ENCODE data around the gene KCNQ1. TPM values are rescaled to one million over a fixed set of nuclear protein-coding genes. Genes with fewer than 3 reads are reported as not detected.

The KCNQ1 gene
- total RNA-seq, 2 donors from 2014 or later, result 38.9 to 46.1 TPM

DNA sequence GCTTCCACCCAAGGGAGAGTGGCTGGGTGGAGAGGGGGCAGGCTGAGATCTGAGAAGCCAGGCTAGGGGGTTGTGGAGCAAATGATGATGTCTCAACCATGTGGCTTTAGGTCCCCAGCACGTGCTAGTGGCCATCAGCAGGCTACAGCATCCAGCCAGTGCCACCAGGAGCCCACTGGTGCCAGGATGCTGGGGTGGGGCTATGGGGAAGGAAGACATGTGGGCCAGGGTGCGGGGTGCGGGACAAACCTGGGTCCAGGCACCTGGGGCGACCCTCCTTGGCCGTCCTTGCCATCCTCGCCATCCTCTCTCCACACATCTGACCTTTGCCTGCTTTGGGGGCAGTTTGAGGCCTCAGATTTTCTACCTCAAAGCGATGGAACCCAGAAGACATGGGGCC lies 104.3 kb downstream of the KCNQ1 start:
- TF ChIP-seq, protein P1, sequence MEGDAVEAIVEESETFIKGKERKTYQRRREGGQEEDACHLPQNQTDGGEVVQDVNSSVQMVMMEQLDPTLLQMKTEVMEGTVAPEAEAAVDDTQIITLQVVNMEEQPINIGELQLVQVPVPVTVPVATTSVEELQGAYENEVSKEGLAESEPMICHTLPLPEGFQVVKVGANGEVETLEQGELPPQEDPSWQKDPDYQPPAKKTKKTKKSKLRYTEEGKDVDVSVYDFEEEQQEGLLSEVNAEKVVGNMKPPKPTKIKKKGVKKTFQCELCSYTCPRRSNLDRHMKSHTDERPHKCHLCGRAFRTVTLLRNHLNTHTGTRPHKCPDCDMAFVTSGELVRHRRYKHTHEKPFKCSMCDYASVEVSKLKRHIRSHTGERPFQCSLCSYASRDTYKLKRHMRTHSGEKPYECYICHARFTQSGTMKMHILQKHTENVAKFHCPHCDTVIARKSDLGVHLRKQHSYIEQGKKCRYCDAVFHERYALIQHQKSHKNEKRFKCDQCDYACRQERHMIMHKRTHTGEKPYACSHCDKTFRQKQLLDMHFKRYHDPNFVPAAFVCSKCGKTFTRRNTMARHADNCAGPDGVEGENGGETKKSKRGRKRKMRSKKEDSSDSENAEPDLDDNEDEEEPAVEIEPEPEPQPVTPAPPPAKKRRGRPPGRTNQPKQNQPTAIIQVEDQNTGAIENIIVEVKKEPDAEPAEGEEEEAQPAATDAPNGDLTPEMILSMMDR (IDR thresholded peaks at IDR 0.05), result no peak
- TF ChIP-seq POLR2A (IDR thresholded peaks at IDR 0.05), result no peak
- peak in 2 of 4 donors; percentile 2 to 10 for DNase-seq
- no peaks in the 10 kb centered on the region for H3K9me3 ChIP-seq

GRCh38 chr11:2549491-2549875 lies 104.7 kb downstream of the KCNQ1 start:
- WGBS, 2 donors, result 86 to 95% methylated on average over 6 to 7 of the region's 13 CpGs
- ATAC-seq (no peak), DNase-seq (peak in 2 of 4 donors; percentile 4 to 5)
- no peak overlapping the region for H3K4me3 ChIP-seq
- H3K9me3 ChIP-seq, result no peaks in the 10 kb centered on the region
- H3K4me1 ChIP-seq, result peaks cover 5% of the 10 kb centered on the region
- H3K27me3 ChIP-seq, result no peaks in the 10 kb centered on the region
- TF ChIP-seq, protein P1 (IDR thresholded peaks at IDR 0.05), result no peak
- TF ChIP-seq POLR2A (IDR thresholded peaks at IDR 0.05), result no peak
- intact Hi-C loops (cut with DNase I), result no loop called here
- H3K36me3 ChIP-seq (replicated peaks in 1 of 2; ENCODE audit: insufficient read depth in 1 of 2, low read depth in 2 of 2), result no peaks in the 10 kb centered on the region
- H3K27ac ChIP-seq, result no peak overlapping the region

More for the DNA sequence above, 104.3 kb downstream of the KCNQ1 start:
- ATAC-seq, result no peak
- WGBS, 2 donors, result 92 to 94% methylated on average over 7 of the region's 7 CpGs
- Histone ChIP-seq H3K27me3 (no peaks in the 10 kb centered on the region), H3K4me3 (no peak overlapping the region), H3K4me1 (peaks cover 5% of the 10 kb centered on the region), H3K36me3 (replicated peaks in 1 of 2; ENCODE audit: insufficient read depth in 1 of 2, low read depth in 2 of 2) (no peaks in the 10 kb centered on the region), H3K27ac (no peak overlapping the region)
- intact Hi-C loops (cut with DNase I), result no loop called here

DNA sequence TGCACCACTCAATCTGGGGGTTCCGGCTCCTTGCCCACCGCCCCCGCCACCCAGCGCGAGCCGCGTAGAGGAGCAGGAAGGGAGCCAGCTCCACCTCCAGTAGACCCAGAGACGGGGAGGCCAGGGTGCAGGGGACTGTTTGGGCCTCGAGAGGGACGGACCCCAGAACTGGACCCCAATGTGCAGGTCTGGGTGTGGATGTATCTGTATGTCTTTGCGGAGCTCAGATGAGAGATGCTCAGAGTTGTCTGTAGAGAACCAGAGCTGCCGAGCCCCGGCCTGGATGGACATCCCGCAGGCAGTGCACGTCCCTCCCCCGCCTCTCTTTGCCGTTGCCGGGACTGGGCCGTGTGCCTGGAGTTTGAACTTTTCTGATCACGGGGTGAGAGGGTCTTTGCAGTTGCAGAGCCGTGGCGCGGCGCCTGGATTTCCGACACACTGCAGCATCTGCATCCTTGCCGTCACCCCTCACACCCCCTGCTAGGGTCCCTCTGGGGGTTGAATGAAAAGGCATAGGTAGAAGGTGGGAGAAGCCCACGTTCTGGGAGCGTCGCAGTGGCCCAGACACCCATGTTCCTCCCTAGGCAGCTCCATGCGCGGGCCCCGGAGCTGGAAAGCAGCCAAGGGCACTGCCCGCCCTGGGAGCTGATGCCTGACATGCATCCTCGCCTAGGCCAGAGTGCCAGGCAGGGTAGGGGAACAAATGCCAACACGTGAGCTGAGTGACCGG lies 105.2 kb downstream of the KCNQ1 start:
- peaks cover 5% of the 10 kb centered on the region for H3K4me1 ChIP-seq
- intact Hi-C loops (cut with DNase I), result no loop called here
- H3K27ac ChIP-seq, result no peak overlapping the region
- no peak for TF ChIP-seq POLR2A (IDR thresholded peaks at IDR 0.05)
- TF ChIP-seq, protein P1 (IDR thresholded peaks at IDR 0.05), result no peak
- WGBS, 2 donors, result 81 to 95% methylated on average over 15 to 36 of the region's 36 CpGs
- no peaks in the 10 kb centered on the region for H3K36me3 ChIP-seq (replicated peaks in 1 of 2; ENCODE audit: insufficient read depth in 1 of 2, low read depth in 2 of 2)
- ATAC-seq, result no peak
- H3K9me3 ChIP-seq, result no peaks in the 10 kb centered on the region
- no peak overlapping the region for H3K4me3 ChIP-seq
- H3K27me3 ChIP-seq, result no peaks in the 10 kb centered on the region
- DNase-seq, result peak in 2 of 4 donors; percentile 17 to 29

GRCh38 chr11:2550606-2550970 lies 105.8 kb downstream of the KCNQ1 start:
- H3K4me3 ChIP-seq, result no peak overlapping the region
- TF ChIP-seq POLR2A (IDR thresholded peaks at IDR 0.05), result no peak
- TF ChIP-seq, protein P1 (IDR thresholded peaks at IDR 0.05), result no peak
- 71 to 75% methylated on average over 8 of the region's 8 CpGs for WGBS, 2 donors
- no peaks in the 10 kb centered on the region for H3K9me3 ChIP-seq
- H3K4me1 ChIP-seq, result peaks cover 5% of the 10 kb centered on the region
- DNase-seq (peak in 2 of 4 donors; percentile 7 to 10), ATAC-seq (no peak)
- intact Hi-C loops (cut with DNase I), result no loop called here
- H3K27ac ChIP-seq, result no peak overlapping the region
- H3K27me3 ChIP-seq, result no peaks in the 10 kb centered on the region
- no peaks in the 10 kb centered on the region for H3K36me3 ChIP-seq (replicated peaks in 1 of 2; ENCODE audit: insufficient read depth in 1 of 2, low read depth in 2 of 2)

- no peaks in the 10 kb centered on the region for H3K27me3 ChIP-seq
- H3K4me3 ChIP-seq, result no peak overlapping the region
- H3K27ac ChIP-seq, result no peak overlapping the region
- no peaks in the 10 kb centered on the region for H3K9me3 ChIP-seq
- TF ChIP-seq, protein P1 (IDR thresholded peaks at IDR 0.05), result no peak
- no peak for TF ChIP-seq POLR2A (IDR thresholded peaks at IDR 0.05)
- H3K4me1 ChIP-seq, result peaks cover 5% of the 10 kb centered on the region
- ATAC-seq, result peak; percentile 6
- WGBS, 2 donors, result 83 to 94% methylated on average over 12 of the region's 12 CpGs
- peak in 2 of 4 donors; percentile 5 to 8 for DNase-seq
- intact Hi-C loops (cut with DNase I), result no loop called here
- no peaks in the 10 kb centered on the region for H3K36me3 ChIP-seq (replicated peaks in 1 of 2; ENCODE audit: insufficient read depth in 1 of 2, low read depth in 2 of 2)
These were observed 106.3 kb downstream of the KCNQ1 start for GRCh38 chr11:2551131-2551530.

Measured in body of pancreas (tissue), 4 donors.